Dendritic cell treated with granulocyte-macrophage colony-stimulating factor and Interleukin-4, amounts not matched to agents 40 ng/mL and 50 ng/mL, for 4 days (primary cell): ENCODE results near the gene CNTN6.

Experiments used
- H3K27ac Mint-ChIP-seq: one replicate; pipeline ENCODE4 v1.8.0; 2022; ENCODE audit warnings: mild to moderate bottlenecking, mixed read lengths
- H3K27me3 Mint-ChIP-seq: one replicate; pipeline ENCODE4 v1.8.0; 2022; ENCODE audit warnings: mild to moderate bottlenecking, mixed read lengths
- H3K36me3 Mint-ChIP-seq: one replicate; pipeline ENCODE4 v1.8.0; 2022; ENCODE audit warnings: low read depth, mixed read lengths
- H3K4me1 Mint-ChIP-seq: one replicate; pipeline ENCODE4 v1.8.0; 2022; ENCODE audit warnings: low read depth, mixed read lengths
- H3K4me3 Mint-ChIP-seq: one replicate; pipeline ENCODE4 v1.8.0; 2022; ENCODE audit warnings: mild to moderate bottlenecking, moderate library complexity, mixed read lengths
- H3K9me3 Mint-ChIP-seq: one replicate; pipeline ENCODE4 v1.8.0; 2022; ENCODE audit warnings: mixed read lengths
- intact Hi-C: fragments of 100-400 bp; cut with micrococcal nuclease; formaldehyde crosslinking; loops from one replicate; pipeline ENCODE4 v1.15.0; 2022

The CNTN6 gene

GRCh38 chr3:1444195-1444594, 351.4 kb downstream of the CNTN6 start:
- intact Hi-C loops = no loop called here
- peaks cover 11% of the 10 kb centered on the region for H3K9me3 Mint-ChIP-seq
- H3K27ac Mint-ChIP-seq = no peak overlapping the region
- no peaks in the 10 kb centered on the region for H3K36me3 Mint-ChIP-seq
- no peaks in the 10 kb centered on the region for H3K27me3 Mint-ChIP-seq
- no peaks in the 10 kb centered on the region for H3K4me1 Mint-ChIP-seq
- no peak overlapping the region for H3K4me3 Mint-ChIP-seq

- peaks cover 18% of the 10 kb centered on the region for H3K9me3 Mint-ChIP-seq
- H3K27ac Mint-ChIP-seq = no peak overlapping the region
- H3K27me3 Mint-ChIP-seq = no peaks in the 10 kb centered on the region
- no peak overlapping the region for H3K4me3 Mint-ChIP-seq
- intact Hi-C loops = no loop called here
- H3K36me3 Mint-ChIP-seq = no peaks in the 10 kb centered on the region
- no peaks in the 10 kb centered on the region for H3K4me1 Mint-ChIP-seq
These were observed 353.7 kb downstream of the CNTN6 start for GRCh38 chr3:1446531-1446930.

- Mint-ChIP-seq H3K4me3 (no peak overlapping the region), H3K27me3 (no peaks in the 10 kb centered on the region), H3K9me3 (peaks cover 22% of the 10 kb centered on the region), H3K4me1 (no peaks in the 10 kb centered on the region), H3K27ac (no peak overlapping the region), H3K36me3 (no peaks in the 10 kb centered on the region)
- intact Hi-C loops = no loop called here
These were observed 354.6 kb downstream of the CNTN6 start for GRCh38 chr3:1447452-1447851.

- no peak overlapping the region for H3K27ac Mint-ChIP-seq
These were observed 355.6 kb downstream of the CNTN6 start for GRCh38 chr3:1448443-1448842.

More at GRCh38 chr3:1448443-1448842, 355.6 kb downstream of the CNTN6 start:
- Mint-ChIP-seq H3K9me3 (peaks cover 32% of the 10 kb centered on the region), H3K4me1 (no peaks in the 10 kb centered on the region), H3K27me3 (no peaks in the 10 kb centered on the region), H3K4me3 (no peak overlapping the region), H3K36me3 (no peaks in the 10 kb centered on the region)
- intact Hi-C loops = no loop called here
